GM18499 (cell line): ENCODE data around the gene FREM3.
"Not testable (repeated sequence)": the region's sequence is repeated elsewhere in the genome, so short reads cannot be mapped to it uniquely, and the experiment has no call there.

ENCODE experiments used
- ATAC-seq: cut with Tn5 transposase; IDR thresholded peaks from one replicate; pipeline ENCODE4 v1.9.1; 2021; ENCODE audit warnings: moderate number of reproducible peaks; ENCODE audit not compliant: insufficient read depth, unreplicated experiment

FREM3 gene

GRCh38 chr4:143673629-143674028 is 26.8 kb downstream of the FREM3 start:
- not testable (repeated sequence) for ATAC-seq

GRCh38 chr4:143668930-143669552 is 31.4 kb downstream of the FREM3 start:
- ATAC-seq = peak; percentile 99

GRCh38 chr4:143667461-143667860 is 33.0 kb downstream of the FREM3 start:
- ATAC-seq = no peak

- ATAC-seq = no peak
Measured at GRCh38 chr4:143658336-143658735, 42.1 kb downstream of the FREM3 start.

GRCh38 chr4:143654571-143654970 is 45.9 kb downstream of the FREM3 start:
- no peak for ATAC-seq

- ATAC-seq = no peak
Measured at GRCh38 chr4:143653031-143653430, 47.4 kb downstream of the FREM3 start.

- ATAC-seq = no peak
Measured at GRCh38 chr4:143643399-143643798, 57.1 kb downstream of the FREM3 start.

GRCh38 chr4:143642611-143643010 is 57.9 kb downstream of the FREM3 start:
- no peak for ATAC-seq

GRCh38 chr4:143641361-143641760 is 59.1 kb downstream of the FREM3 start:
- no peak for ATAC-seq

GRCh38 chr4:143634763-143635162 is 65.7 kb downstream of the FREM3 start:
- no peak for ATAC-seq

- no peak for ATAC-seq
Measured at GRCh38 chr4:143633833-143634232, 66.6 kb downstream of the FREM3 start.

GRCh38 chr4:143626134-143626911 is 74.2 kb downstream of the FREM3 start:
- no peak for ATAC-seq

GRCh38 chr4:143625632-143626031 is 74.8 kb downstream of the FREM3 start:
- no peak for ATAC-seq

GRCh38 chr4:143623896-143624295 is 76.6 kb downstream of the FREM3 start:
- no peak for ATAC-seq

- no peak for ATAC-seq
Measured at GRCh38 chr4:143618811-143619210, 81.7 kb downstream of the FREM3 start.

- ATAC-seq = no peak
Measured at GRCh38 chr4:143617994-143618679, 82.3 kb downstream of the FREM3 start.

- ATAC-seq = peak; percentile 93
Measured at GRCh38 chr4:143616771-143617170, 83.7 kb downstream of the FREM3 start.

GRCh38 chr4:143609492-143609891 is 91.0 kb downstream of the FREM3 start:
- ATAC-seq = no peak

- ATAC-seq = no peak
Measured at GRCh38 chr4:143606480-143606879, 94.0 kb downstream of the FREM3 start.

- ATAC-seq = no peak
Measured at GRCh38 chr4:143599827-143600226, 100.6 kb downstream of the FREM3 start.

- no peak for ATAC-seq
Measured at GRCh38 chr4:143598816-143599215, 101.7 kb downstream of the FREM3 start.
